ENCODE measurements around the gene ANKHD1. TPM values are rescaled to one million over a fixed set of nuclear protein-coding genes. Genes with fewer than 3 reads are reported as not detected.
A peak's percentile ranks its signal among the peaks of the same experiment; 100 is the strongest.

ANKHD1 gene
- total and polyA plus RNA-seq, 10 donors = 30.5 to 235 (median 157) TPM

DNA sequence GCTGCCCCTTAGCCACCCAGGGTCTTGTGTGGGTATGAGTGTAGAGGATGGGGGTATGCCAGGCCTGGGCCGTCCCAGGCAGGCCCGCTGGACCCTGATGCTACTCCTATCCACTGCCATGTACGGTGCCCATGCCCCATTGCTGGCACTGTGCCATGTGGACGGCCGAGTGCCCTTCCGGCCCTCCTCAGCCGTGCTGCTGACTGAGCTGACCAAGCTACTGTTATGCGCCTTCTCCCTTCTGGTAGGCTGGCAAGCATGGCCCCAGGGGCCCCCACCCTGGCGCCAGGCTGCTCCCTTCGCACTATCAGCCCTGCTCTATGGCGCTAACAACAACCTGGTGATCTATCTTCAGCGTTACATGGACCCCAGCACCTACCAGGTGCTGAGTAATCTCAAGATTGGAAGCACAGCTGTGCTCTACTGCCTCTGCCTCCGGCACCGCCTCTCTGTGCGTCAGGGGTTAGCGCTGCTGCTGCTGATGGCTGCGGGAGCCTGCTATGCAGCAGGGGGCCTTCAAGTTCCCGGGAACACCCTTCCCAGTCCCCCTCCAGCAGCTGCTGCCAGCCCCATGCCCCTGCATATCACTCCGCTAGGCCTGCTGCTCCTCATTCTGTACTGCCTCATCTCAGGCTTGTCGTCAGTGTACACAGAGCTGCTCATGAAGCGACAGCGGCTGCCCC is 165.6 kb downstream of the ANKHD1 start:
- 87 to 94% (median 93%) methylated on average over 17 to 22 of the region's 22 CpGs for WGBS, 5 donors
- peak in 1 of 3 donors; percentile 34 for TF ChIP-seq POLR2AphosphoS5 (IDR thresholded peaks at IDR 0.05)
- TF ChIP-seq POLR2A (IDR thresholded peaks at IDR 0.05) = no peak
- Histone ChIP-seq H3K4me1 (peaks cover 32 to 90% (median 69%) of the 10 kb centered on the region in 6 donors), H3K4me3 (no peak overlapping the region), H3K27ac (peak overlapping the region in 2 of 8 donors; percentile 81 to 85), H3K27me3 (replicated peaks in 1 of 7) (no peaks in the 10 kb centered on the region), H3K9me3 (no peaks in the 10 kb centered on the region), H3K36me3 (peaks cover 0 to 51% (median 30%) of the 10 kb centered on the region in 6 donors)
- DNase-seq = no peak
- intact Hi-C loops (cut with DNase I; ENCODE audit: low total_unique reads) = loop anchor here (5.0 kb wide), 1 partner anchor 70 kb away; the partner anchor contains the start of gene TMCO6

DNA sequence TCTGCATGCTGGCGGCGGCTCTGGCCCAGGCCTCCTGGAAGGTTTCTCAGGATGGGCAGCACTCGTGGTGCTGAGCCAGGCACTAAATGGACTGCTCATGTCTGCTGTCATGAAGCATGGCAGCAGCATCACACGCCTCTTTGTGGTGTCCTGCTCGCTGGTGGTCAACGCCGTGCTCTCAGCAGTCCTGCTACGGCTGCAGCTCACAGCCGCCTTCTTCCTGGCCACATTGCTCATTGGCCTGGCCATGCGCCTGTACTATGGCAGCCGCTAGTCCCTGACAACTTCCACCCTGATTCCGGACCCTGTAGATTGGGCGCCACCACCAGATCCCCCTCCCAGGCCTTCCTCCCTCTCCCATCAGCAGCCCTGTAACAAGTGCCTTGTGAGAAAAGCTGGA is 166.2 kb downstream of the ANKHD1 start:
- H3K27ac ChIP-seq = peak overlapping the region in 3 of 8 donors; percentile 76 to 85 (median 81)
- H3K27me3 ChIP-seq (replicated peaks in 1 of 7) = no peaks in the 10 kb centered on the region
- H3K36me3 ChIP-seq = peaks cover 0 to 50% (median 30%) of the 10 kb centered on the region in 6 donors
- no peak overlapping the region for H3K4me3 ChIP-seq
- no peak for DNase-seq
- peaks cover 29 to 85% (median 63%) of the 10 kb centered on the region in 6 donors for H3K4me1 ChIP-seq
- intact Hi-C loops (cut with DNase I; ENCODE audit: low total_unique reads) = loop anchor here (5.0 kb wide), 1 partner anchor 69 kb away; the partner anchor contains the start of gene TMCO6
- H3K9me3 ChIP-seq = no peaks in the 10 kb centered on the region
- 95 to 99% (median 97%) methylated on average over 13 of the region's 13 CpGs for WGBS, 5 donors
- TF ChIP-seq POLR2A (IDR thresholded peaks at IDR 0.05) = no peak
- no peak for TF ChIP-seq POLR2AphosphoS5 (IDR thresholded peaks at IDR 0.05)
- TF ChIP-seq, protein P1, sequence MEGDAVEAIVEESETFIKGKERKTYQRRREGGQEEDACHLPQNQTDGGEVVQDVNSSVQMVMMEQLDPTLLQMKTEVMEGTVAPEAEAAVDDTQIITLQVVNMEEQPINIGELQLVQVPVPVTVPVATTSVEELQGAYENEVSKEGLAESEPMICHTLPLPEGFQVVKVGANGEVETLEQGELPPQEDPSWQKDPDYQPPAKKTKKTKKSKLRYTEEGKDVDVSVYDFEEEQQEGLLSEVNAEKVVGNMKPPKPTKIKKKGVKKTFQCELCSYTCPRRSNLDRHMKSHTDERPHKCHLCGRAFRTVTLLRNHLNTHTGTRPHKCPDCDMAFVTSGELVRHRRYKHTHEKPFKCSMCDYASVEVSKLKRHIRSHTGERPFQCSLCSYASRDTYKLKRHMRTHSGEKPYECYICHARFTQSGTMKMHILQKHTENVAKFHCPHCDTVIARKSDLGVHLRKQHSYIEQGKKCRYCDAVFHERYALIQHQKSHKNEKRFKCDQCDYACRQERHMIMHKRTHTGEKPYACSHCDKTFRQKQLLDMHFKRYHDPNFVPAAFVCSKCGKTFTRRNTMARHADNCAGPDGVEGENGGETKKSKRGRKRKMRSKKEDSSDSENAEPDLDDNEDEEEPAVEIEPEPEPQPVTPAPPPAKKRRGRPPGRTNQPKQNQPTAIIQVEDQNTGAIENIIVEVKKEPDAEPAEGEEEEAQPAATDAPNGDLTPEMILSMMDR (IDR thresholded peaks at IDR 0.05 in 8 of 11, conservative IDR thresholded peaks at IDR 0.05 in 3 of 11) = no peak

DNA sequence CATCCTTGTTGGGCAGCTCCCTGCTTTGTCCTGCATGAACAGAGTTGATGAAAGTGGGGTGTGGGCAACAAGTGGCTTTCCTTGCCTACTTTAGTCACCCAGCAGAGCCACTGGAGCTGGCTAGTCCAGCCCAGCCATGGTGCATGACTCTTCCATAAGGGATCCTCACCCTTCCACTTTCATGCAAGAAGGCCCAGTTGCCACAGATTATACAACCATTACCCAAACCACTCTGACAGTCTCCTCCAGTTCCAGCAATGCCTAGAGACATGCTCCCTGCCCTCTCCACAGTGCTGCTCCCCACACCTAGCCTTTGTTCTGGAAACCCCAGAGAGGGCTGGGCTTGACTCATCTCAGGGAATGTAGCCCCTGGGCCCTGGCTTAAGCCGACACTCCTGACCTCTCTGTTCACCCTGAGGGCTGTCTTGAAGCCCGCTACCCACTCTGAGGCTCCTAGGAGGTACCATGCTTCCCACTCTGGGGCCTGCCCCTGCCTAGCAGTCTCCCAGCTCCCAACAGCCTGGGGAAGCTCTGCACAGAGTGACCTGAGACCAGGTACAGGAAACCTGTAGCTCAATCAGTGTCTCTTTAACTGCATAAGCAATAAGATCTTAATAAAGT is 166.9 kb downstream of the ANKHD1 start:
- DNase-seq = no peak
- TF ChIP-seq, protein P1 (IDR thresholded peaks at IDR 0.05 in 8 of 11, conservative IDR thresholded peaks at IDR 0.05 in 3 of 11) = no peak
- TF ChIP-seq POLR2AphosphoS5 (IDR thresholded peaks at IDR 0.05) (no peak), POLR2A (IDR thresholded peaks at IDR 0.05) (no peak)
- H3K4me1 ChIP-seq = peaks cover 22 to 82% (median 57%) of the 10 kb centered on the region in 6 donors
- intact Hi-C loops (cut with DNase I; ENCODE audit: low total_unique reads) = loop anchor here (5.0 kb wide), 1 partner anchor 69 kb away; the partner anchor contains the start of gene TMCO6
- H3K36me3 ChIP-seq = peaks cover 0 to 50% (median 30%) of the 10 kb centered on the region in 6 donors
- no peaks in the 10 kb centered on the region for H3K9me3 ChIP-seq
- H3K27me3 ChIP-seq (replicated peaks in 1 of 7) = no peaks in the 10 kb centered on the region
- H3K4me3 ChIP-seq = peak overlapping the region in 1 of 8 donors; percentile 43
- peak overlapping the region; percentile 43 to 86 (median 74) for H3K27ac ChIP-seq
- 75 to 100% (median 95%) methylated on average over 2 of the region's 2 CpGs for WGBS, 5 donors

DNA sequence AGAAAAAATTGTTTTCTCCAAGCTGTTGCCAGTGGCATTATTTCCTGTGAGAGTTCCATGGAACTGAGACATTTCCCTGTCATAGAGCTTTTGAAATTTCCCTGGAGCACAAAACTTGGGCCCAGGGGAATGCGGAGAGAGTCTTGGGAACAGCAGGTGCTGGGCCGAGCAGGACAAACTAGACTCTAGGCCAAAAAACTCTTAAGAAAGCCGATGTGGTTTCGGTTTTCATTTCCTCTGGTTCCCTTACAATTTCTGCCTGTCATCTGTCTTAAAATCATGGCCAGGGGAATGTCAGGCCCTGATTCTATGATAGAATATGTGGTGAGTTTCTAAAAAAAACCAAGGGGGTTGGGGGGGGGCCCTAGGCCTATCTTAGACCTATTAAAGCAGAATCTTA is 167.6 kb downstream of the ANKHD1 start:
- Histone ChIP-seq H3K9me3 (no peaks in the 10 kb centered on the region), H3K4me1 (peaks cover 21 to 79% (median 52%) of the 10 kb centered on the region in 6 donors), H3K4me3 (peak overlapping the region in 1 of 8 donors; percentile 43), H3K27ac (peak overlapping the region; percentile 43 to 86 (median 74)), H3K36me3 (peaks cover 0 to 50% (median 30%) of the 10 kb centered on the region in 6 donors), H3K27me3 (replicated peaks in 1 of 7) (no peaks in the 10 kb centered on the region)
- intact Hi-C loops (cut with DNase I; ENCODE audit: low total_unique reads) = loop anchor here (5.0 kb wide), 1 partner anchor 68 kb away; the partner anchor contains the start of gene TMCO6
- 21 to 25% (median 24%) methylated on average over 4 of the region's 4 CpGs for WGBS, 5 donors
- DNase-seq = no peak
- TF ChIP-seq, protein P1 (IDR thresholded peaks at IDR 0.05 in 8 of 11, conservative IDR thresholded peaks at IDR 0.05 in 3 of 11) = no peak
- TF ChIP-seq POLR2A (IDR thresholded peaks at IDR 0.05) = no peak
- no peak for TF ChIP-seq POLR2AphosphoS5 (IDR thresholded peaks at IDR 0.05)
